Esophagus squamous epithelium (tissue), 5 donors: ENCODE data around the gene TRAF3. TPM values are rescaled to one million over a fixed set of nuclear protein-coding genes. Genes with fewer than 3 reads are reported as not detected.

Experiments
- DNase-seq: peaks from one replicate; lab custom pipeline; 2025; lab: John Stamatoyannopoulos, UW
- H3K27ac ChIP-seq, 4 donors: fragments of 200-600 bp; sonication (generic); one replicate each; pipeline ENCODE4 v1.5.1; 2016 to 2019; ENCODE audit warnings: mild to moderate bottlenecking in 1 of 4
- H3K27me3 ChIP-seq, 4 donors: fragments of 200-600 bp; sonication (generic); 1 replicate in 3 of 4; 2 replicates in 1 of 4; pipeline versions ENCODE4 v1.5.1 to v1.6.0; 2017 to 2021; ENCODE audit warnings: antibody characterized with exemption in 1 of 4
- H3K36me3 ChIP-seq, 3 donors: fragments of 200-600 bp; sonication (generic); one replicate each; pipeline ENCODE4 v1.5.1; 2016 to 2019
- H3K4me1 ChIP-seq, 3 donors: fragments of 200-600 bp; sonication (generic); one replicate each; pipeline ENCODE4 v1.5.1; 2017 to 2019
- H3K4me3 ChIP-seq, 4 donors: fragments of 200-600 bp; sonication (generic); 1 replicate in 3 of 4; 2 replicates in 1 of 4; pipeline ENCODE4 v1.5.1; 2016 to 2019; ENCODE audit warnings: mild to moderate bottlenecking in 2 of 4, moderate library complexity in 1 of 4
- H3K9me3 ChIP-seq, 3 donors: fragments of 200-600 bp; sonication (generic); one replicate each; pipeline ENCODE4 v1.5.1; 2016 to 2019
- POLR2A ChIP-seq, 4 donors: fragments of 450-650 bp; IDR thresholded peaks; one replicate each; pipeline ENCODE4 v1.6.1; 2017; ENCODE audit warnings: antibody characterized with exemption in 4 of 4, mild to moderate bottlenecking in 4 of 4, moderate library complexity in 3 of 4
- WGBS, 2 donors: methylation state at CpG; one replicate each; pipeline ENCODE4 v1.1.5; 2018; 5-methylcytosine and 5-hydroxymethylcytosine counted together
- intact Hi-C: fragments of 100-400 bp; cut with DNase I; formaldehyde crosslinking; loops from one replicate; pipeline ENCODE4 v1.15.0; 2022
- total RNA-seq, 4 donors: library from RNA; depleted of rRNA; stranded (reverse); fragments of >200 nt; gene quantifications; one replicate each; pipeline ENCODE4 v1.1.0, GENCODE V29; 2016
- TF ChIP-seq, protein P1 (sequence below), 6 experiments: fragments of 450-650 bp in 4 of 6; fragments of 200-600 bp in 2 of 6; sonication (generic) in 2 of 6; IDR thresholded peaks; one replicate each; pipeline ENCODE4 v1.5.1; 2016 to 2019; ENCODE audit warnings: antibody characterized with exemption in 6 of 6, mild to moderate bottlenecking in 4 of 6, moderate library complexity in 4 of 6
- donor health status: DM: yes; HTN: yes; CAD: no.

TRAF3 gene
- total RNA-seq, 4 donors from 2014 or later, result 11.2 to 19.3 (median 13.2) TPM

DNA sequence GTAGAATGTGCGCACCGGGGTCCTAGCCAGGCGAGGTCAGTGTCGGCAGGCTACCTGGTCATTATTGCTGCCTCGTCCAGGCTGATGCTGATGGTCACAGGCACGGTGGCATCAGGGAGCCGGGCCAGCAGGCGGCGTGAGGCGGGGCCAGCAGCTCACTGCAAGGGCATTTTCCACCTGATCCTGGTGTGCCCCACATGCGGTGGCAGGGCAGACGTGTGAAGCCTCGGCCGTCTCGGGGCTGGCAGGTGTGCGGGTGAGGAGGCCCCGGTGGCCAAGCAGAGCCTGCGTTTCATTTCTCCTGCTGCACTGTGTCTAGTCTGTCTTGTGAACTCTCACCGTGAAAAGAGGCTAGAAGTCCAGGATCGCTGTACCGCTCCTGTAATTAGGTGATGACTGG lies 133.2 kb downstream of the TRAF3 start:
- H3K4me3 ChIP-seq, result no peak overlapping the region
- no peak overlapping the region for H3K27ac ChIP-seq
- intact Hi-C loops, result loop anchor here (5.0 kb wide), 1 partner anchor 138 kb away; no protein-coding TSS in a partner anchor
- TF ChIP-seq POLR2A (IDR thresholded peaks at IDR 0.05), result no peak
- TF ChIP-seq, protein P1, sequence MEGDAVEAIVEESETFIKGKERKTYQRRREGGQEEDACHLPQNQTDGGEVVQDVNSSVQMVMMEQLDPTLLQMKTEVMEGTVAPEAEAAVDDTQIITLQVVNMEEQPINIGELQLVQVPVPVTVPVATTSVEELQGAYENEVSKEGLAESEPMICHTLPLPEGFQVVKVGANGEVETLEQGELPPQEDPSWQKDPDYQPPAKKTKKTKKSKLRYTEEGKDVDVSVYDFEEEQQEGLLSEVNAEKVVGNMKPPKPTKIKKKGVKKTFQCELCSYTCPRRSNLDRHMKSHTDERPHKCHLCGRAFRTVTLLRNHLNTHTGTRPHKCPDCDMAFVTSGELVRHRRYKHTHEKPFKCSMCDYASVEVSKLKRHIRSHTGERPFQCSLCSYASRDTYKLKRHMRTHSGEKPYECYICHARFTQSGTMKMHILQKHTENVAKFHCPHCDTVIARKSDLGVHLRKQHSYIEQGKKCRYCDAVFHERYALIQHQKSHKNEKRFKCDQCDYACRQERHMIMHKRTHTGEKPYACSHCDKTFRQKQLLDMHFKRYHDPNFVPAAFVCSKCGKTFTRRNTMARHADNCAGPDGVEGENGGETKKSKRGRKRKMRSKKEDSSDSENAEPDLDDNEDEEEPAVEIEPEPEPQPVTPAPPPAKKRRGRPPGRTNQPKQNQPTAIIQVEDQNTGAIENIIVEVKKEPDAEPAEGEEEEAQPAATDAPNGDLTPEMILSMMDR (IDR thresholded peaks at IDR 0.05), result no peak
- no peak for DNase-seq
- WGBS, 2 donors, result 90 to 97% methylated on average over 2 to 5 of the region's 21 CpGs
- H3K9me3 ChIP-seq, result no peaks in the 10 kb centered on the region
- H3K36me3 ChIP-seq, result peaks cover 0 to 51% (median 6%) of the 10 kb centered on the region in 3 donors
- no peaks in the 10 kb centered on the region for H3K27me3 ChIP-seq
- H3K4me1 ChIP-seq, result no peaks in the 10 kb centered on the region

DNA sequence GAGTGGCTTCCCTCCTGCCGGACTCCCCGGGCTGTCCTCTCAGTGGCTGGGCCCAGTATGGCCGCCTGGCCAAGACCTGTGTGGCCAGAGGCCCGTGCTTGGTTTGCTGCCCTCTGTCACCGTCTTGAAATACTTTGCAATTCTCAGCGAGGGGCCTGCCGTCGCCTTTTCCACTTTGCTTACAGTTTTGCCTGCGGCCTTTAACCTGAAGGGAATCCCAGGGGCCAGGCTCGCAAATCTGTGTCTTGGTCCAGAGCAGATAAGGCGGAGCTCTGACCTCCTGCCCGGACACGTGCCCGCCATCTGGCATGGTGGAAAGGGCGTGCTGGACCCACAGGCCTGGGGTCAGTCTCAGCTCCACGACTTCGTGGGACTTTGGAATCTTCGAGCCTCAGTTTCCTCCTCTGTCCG lies 134.3 kb downstream of the TRAF3 start:
- TF ChIP-seq, protein P1 (IDR thresholded peaks at IDR 0.05), result no peak
- intact Hi-C loops, result loop anchor here (5.0 kb wide), 1 partner anchor 139 kb away; no protein-coding TSS in a partner anchor
- DNase-seq, result no peak
- peaks cover 0 to 41% (median 6%) of the 10 kb centered on the region in 3 donors for H3K36me3 ChIP-seq
- H3K4me1 ChIP-seq, result no peaks in the 10 kb centered on the region
- no peak overlapping the region for H3K27ac ChIP-seq
- no peak overlapping the region for H3K4me3 ChIP-seq
- H3K27me3 ChIP-seq, result no peaks in the 10 kb centered on the region
- 86 to 87% methylated on average over 9 to 18 of the region's 19 CpGs for WGBS, 2 donors
- no peaks in the 10 kb centered on the region for H3K9me3 ChIP-seq

DNA sequence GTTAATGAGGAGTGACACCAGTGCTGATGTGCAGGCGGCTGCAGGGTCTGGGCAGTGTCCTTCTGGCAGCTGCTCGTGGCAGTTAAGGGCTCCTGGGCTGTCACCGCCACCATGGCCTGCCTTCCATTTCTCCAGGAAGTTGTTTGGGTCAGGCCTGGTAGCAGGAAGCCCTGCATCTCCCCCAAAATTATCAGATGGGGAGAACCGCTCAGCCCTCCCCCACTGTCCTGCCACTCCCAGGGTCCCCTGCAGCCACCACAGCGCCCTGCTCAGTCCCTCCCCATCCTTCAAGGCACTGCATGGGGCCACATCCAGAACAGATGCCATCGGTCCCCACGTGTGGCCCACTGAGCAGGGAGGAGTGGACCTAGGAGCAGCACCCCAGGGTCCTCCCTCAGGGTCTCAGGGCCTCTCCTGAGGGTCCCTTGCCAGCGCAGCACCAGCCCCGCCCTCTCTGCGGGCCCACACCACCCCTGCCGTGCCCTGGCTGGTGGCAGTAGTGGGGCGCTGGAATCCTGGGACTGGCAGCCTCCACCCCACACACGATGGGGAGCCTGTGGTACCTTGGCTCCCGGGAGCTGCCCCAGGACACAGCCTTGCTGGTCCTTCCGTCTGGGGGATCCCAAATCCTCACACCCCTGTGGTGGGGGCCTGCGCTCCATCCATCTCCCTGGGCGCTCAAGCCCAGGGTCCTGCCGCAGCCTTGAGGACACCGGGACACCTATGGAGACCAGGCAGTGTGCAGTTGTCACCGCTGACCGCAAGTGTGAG lies 134.9 kb downstream of the TRAF3 start:
- H3K27ac ChIP-seq, result no peak overlapping the region
- H3K36me3 ChIP-seq, result peaks cover 0 to 35% (median under 1%) of the 10 kb centered on the region in 3 donors
- TF ChIP-seq, protein P1 (IDR thresholded peaks at IDR 0.05), result no peak
- no peak for TF ChIP-seq POLR2A (IDR thresholded peaks at IDR 0.05)
- H3K4me1 ChIP-seq, result no peaks in the 10 kb centered on the region
- intact Hi-C loops, result loop anchor here (5.0 kb wide), 1 partner anchor 140 kb away; no protein-coding TSS in a partner anchor
- no peaks in the 10 kb centered on the region for H3K9me3 ChIP-seq
- 90 to 100% methylated on average over 2 to 8 of the region's 21 CpGs for WGBS, 2 donors
- H3K27me3 ChIP-seq, result no peaks in the 10 kb centered on the region
- no peak overlapping the region for H3K4me3 ChIP-seq
- no peak for DNase-seq

DNA sequence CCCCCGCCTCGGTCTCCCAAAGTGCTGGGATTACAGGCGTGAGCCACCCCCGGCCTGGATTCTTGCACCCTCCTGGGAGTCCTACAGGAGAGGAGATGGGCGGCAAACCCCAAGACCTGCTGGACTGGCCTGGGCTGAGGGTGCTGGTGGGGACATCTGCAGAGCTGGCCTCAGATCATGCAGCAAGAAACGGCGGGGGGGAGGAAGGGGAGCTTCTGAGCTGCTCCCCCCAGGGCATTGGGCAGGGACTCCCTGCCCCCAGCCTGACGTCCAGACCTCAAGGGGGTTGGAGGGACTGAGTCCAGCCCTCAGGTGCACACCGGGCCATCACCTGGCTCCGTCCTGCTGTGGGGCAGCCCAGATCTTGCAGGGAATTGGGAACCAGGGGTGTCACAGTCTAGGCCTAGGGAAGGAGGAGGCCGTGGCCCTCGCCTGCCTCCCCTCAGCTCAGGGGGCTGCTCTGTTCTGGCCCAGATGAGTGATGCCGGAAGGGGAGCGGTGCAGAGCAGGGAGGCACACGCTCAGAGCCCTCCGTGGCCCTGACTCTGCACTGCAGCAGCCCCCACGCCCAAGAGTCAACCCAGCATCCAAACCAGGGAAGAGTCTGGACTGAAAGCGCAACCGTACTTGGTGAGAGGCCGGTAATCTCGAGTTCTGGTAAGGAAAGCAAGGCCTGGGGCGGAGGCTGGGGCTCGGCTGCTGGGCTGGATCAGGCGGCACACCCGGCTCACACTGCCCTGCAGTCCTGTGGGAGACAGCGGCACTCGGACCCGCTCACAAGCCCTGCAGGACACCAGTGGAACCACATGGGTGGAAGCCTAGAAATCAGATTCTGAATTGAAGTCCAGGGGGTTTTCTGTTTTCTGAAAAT lies 136.3 kb downstream of the TRAF3 start:
- H3K9me3 ChIP-seq, result no peaks in the 10 kb centered on the region
- H3K4me1 ChIP-seq, result no peaks in the 10 kb centered on the region
- H3K27me3 ChIP-seq, result no peaks in the 10 kb centered on the region
- H3K27ac ChIP-seq, result no peak overlapping the region
- no peak for DNase-seq
- TF ChIP-seq, protein P1 (IDR thresholded peaks at IDR 0.05), result no peak
- TF ChIP-seq POLR2A (IDR thresholded peaks at IDR 0.05), result no peak
- H3K36me3 ChIP-seq, result peaks cover 0 to 21% (median 0%) of the 10 kb centered on the region in 3 donors
- WGBS, 2 donors, result 84 to 92% methylated on average over 7 to 17 of the region's 28 CpGs
- intact Hi-C loops, result loop anchor here (5.0 kb wide), 1 partner anchor 141 kb away; no protein-coding TSS in a partner anchor
- no peak overlapping the region for H3K4me3 ChIP-seq
